Kidney tubule cell (primary cell): Measurements from ENCODE around the gene NBPF3.

Source experiments
- DNase-seq: peaks from one replicate; pipeline ENCODE4 v3.0.0-alpha.2; 2018; ENCODE audit warnings: low spot score

The NBPF3 gene

GRCh38 chr1:21495225-21495820 lies 55.4 kb downstream of the NBPF3 start:
- no peak for DNase-seq

GRCh38 chr1:21496063-21496462 lies 56.1 kb downstream of the NBPF3 start:
- no peak for DNase-seq

GRCh38 chr1:21496886-21497285 lies 56.9 kb downstream of the NBPF3 start:
- DNase-seq, result no peak

- DNase-seq, result no peak
Observed at GRCh38 chr1:21497466-21498061, 57.6 kb downstream of the NBPF3 start.

GRCh38 chr1:21499283-21499950 lies 59.5 kb downstream of the NBPF3 start:
- no peak for DNase-seq

GRCh38 chr1:21503706-21504377 lies 63.9 kb downstream of the NBPF3 start:
- no peak for DNase-seq

- DNase-seq, result no peak
Observed at GRCh38 chr1:21506804-21507203, 66.9 kb downstream of the NBPF3 start.

GRCh38 chr1:21507511-21508270 lies 67.8 kb downstream of the NBPF3 start:
- DNase-seq, result no peak

- peak; percentile 41 for DNase-seq
Observed at GRCh38 chr1:21508580-21509350, 68.8 kb downstream of the NBPF3 start.

- DNase-seq, result no peak
Observed at GRCh38 chr1:21509351-21510112, 69.6 kb downstream of the NBPF3 start, which contains the start of gene ALPL. Gene ALPL, plus strand, starts transcription at chr1:21509423. Its CDS starts 44,659 bp downstream, at chr1:21554082.

GRCh38 chr1:21510113-21510493 lies 70.2 kb downstream of the NBPF3 start:
- DNase-seq, result no peak

- DNase-seq, result no peak
Observed at GRCh38 chr1:21510885-21511578, 71.1 kb downstream of the NBPF3 start.

- DNase-seq, result peak; percentile 76
Observed at GRCh38 chr1:21511579-21512522, 71.9 kb downstream of the NBPF3 start.

GRCh38 chr1:21514245-21514644 lies 74.3 kb downstream of the NBPF3 start:
- peak; percentile 13 for DNase-seq

GRCh38 chr1:21517161-21517589 lies 77.2 kb downstream of the NBPF3 start:
- DNase-seq, result no peak

GRCh38 chr1:21517660-21518480 lies 77.9 kb downstream of the NBPF3 start:
- no peak for DNase-seq

GRCh38 chr1:21518774-21519455 lies 79.0 kb downstream of the NBPF3 start:
- DNase-seq, result no peak
